ENCODE data around the gene TTC17. TPM values are rescaled to one million over a fixed set of nuclear protein-coding genes. Genes with fewer than 3 reads are reported as not detected.

TTC17 gene
- total RNA-seq, 1 donor from 2014 or later: 108 TPM

DNA sequence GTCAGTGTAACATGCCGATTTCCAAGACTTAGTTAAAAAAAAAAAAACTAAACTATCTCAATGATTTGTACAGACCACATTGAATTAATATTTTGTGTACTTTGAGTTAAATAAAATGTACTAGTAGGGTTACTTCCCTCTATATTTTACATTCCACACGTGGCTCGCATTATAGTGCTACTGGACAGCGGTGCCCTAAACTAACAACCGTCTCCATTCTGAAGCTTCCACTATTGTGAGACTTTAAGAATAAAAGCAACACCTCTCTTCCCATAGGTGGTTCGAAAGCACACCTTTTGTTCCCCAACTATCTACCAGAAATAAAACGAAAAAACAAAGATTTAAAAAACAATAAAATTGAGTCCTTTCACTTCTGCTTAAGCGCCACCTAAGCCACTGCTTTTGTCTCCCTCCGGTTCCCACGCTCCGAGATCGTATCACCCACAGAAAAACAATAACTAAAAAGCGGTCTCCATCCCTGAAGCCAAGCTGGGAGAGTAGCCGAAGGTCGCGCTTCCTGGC, 380 bp upstream of the TTC17 start:
- peak overlapping the region; percentile 95 for H3K27ac Mint-ChIP-seq
- H3K4me3 Mint-ChIP-seq (ENCODE audit: low read depth): peak overlapping the region; percentile 89
- no peaks in the 10 kb centered on the region for H3K36me3 Mint-ChIP-seq (ENCODE audit: insufficient read depth)
- TF ChIP-seq, protein P1, sequence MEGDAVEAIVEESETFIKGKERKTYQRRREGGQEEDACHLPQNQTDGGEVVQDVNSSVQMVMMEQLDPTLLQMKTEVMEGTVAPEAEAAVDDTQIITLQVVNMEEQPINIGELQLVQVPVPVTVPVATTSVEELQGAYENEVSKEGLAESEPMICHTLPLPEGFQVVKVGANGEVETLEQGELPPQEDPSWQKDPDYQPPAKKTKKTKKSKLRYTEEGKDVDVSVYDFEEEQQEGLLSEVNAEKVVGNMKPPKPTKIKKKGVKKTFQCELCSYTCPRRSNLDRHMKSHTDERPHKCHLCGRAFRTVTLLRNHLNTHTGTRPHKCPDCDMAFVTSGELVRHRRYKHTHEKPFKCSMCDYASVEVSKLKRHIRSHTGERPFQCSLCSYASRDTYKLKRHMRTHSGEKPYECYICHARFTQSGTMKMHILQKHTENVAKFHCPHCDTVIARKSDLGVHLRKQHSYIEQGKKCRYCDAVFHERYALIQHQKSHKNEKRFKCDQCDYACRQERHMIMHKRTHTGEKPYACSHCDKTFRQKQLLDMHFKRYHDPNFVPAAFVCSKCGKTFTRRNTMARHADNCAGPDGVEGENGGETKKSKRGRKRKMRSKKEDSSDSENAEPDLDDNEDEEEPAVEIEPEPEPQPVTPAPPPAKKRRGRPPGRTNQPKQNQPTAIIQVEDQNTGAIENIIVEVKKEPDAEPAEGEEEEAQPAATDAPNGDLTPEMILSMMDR (IDR thresholded peaks at IDR 0.05; ENCODE audit: unreplicated experiment): no peak
- peaks cover 3% of the 10 kb centered on the region for H3K27me3 Mint-ChIP-seq
- H3K9me3 Mint-ChIP-seq (ENCODE audit: low read depth): no peaks in the 10 kb centered on the region
- DNase-seq (ENCODE audit: low spot score, unreplicated experiment): no peak
- H3K4me1 Mint-ChIP-seq (ENCODE audit: low read depth): peaks cover 20% of the 10 kb centered on the region

DNA sequence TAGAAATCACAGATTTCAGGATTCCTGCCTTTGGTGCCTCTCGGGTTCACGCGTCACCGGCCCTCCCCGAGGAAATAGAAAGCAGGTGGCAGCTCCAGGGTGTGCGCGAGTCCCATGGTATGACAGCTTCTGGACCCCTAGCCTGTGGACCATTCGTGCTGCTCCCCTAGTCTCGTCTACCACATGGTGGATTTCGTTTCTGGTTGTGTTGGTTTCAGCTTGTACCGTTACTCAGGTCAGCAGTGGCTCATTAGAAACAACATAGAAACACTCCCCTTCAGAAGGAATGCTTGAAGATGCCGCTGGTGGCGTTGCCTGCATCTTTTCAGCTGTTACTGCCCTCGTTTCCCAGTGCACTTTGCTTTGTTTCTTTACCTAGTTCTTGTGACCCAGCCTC, 700 bp downstream of the TTC17 start:
- Mint-ChIP-seq H3K27ac (peak overlapping the region; percentile 95), H3K4me1 (ENCODE audit: low read depth) (peaks cover 20% of the 10 kb centered on the region), H3K9me3 (ENCODE audit: low read depth) (no peaks in the 10 kb centered on the region), H3K4me3 (ENCODE audit: low read depth) (peak overlapping the region; percentile 89), H3K27me3 (peaks cover 3% of the 10 kb centered on the region), H3K36me3 (ENCODE audit: insufficient read depth) (peaks cover 1% of the 10 kb centered on the region)
- no peak for DNase-seq (ENCODE audit: low spot score, unreplicated experiment)
- TF ChIP-seq, protein P1 (IDR thresholded peaks at IDR 0.05; ENCODE audit: unreplicated experiment): no peak

DNA sequence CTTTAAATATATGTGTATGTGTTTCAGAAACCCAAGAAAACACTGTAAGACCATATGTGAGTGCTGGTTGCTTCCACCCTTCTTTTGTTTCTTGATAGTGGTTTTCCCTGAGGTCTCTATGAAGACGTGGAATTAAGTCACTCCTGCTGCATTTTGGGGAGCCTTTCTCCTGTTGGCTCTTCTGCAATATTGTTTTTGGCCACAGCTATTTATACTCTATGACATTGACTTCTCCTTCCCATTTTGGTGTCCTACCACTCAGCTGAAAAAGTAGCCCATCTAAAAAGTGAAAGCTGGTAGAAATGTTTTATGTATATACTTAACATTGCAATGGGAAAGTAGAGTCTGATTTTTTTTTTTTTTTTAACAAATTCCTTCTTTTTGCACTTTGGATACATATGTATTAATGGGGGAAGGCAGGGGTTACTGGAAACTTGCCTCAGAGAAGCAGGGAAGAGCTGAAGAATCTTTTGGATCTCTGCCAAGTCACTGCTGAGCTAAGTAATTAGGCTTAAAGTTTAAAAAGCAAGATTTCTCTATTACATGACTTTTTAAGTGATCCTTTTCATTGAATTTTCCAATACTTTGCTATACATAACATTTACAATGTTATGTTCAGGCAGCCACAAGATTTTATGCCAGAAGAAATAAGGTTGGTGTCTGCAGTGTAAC, 1.8 kb downstream of the TTC17 start:
- DNase-seq (ENCODE audit: low spot score, unreplicated experiment): no peak
- Mint-ChIP-seq H3K27me3 (no peaks in the 10 kb centered on the region), H3K9me3 (ENCODE audit: low read depth) (no peaks in the 10 kb centered on the region), H3K4me1 (ENCODE audit: low read depth) (peaks cover 20% of the 10 kb centered on the region), H3K27ac (peak overlapping the region; percentile 95), H3K4me3 (ENCODE audit: low read depth) (peak overlapping the region; percentile 89), H3K36me3 (ENCODE audit: insufficient read depth) (peaks cover 3% of the 10 kb centered on the region)
- TF ChIP-seq, protein P1 (IDR thresholded peaks at IDR 0.05; ENCODE audit: unreplicated experiment): no peak

DNA sequence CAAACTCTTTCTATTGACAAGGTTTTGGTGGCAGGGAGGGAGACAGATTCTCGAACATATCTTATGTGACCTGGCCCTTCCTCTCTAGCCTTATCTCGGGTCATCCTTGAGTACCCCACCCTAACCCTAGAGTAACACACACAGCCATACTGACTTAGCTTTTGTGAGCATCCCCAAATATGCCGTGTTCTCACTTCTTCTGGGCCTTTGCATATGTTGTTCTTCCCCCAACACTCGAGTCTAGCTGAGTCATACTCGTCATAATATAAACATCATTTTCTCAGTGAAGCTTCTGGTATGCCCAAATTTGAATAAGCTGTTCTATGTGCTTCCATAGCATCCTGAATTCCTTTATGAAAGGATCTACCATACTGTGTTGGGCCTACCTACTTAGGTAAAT, 8.0 kb downstream of the TTC17 start:
- Mint-ChIP-seq H3K27ac (peak overlapping the region; percentile 4), H3K27me3 (no peaks in the 10 kb centered on the region), H3K36me3 (ENCODE audit: insufficient read depth) (peaks cover 5% of the 10 kb centered on the region), H3K4me3 (ENCODE audit: low read depth) (no peak overlapping the region), H3K4me1 (ENCODE audit: low read depth) (peaks cover 16% of the 10 kb centered on the region), H3K9me3 (ENCODE audit: low read depth) (no peaks in the 10 kb centered on the region)
- TF ChIP-seq, protein P1 (IDR thresholded peaks at IDR 0.05; ENCODE audit: unreplicated experiment): no peak
- no peak for DNase-seq (ENCODE audit: low spot score, unreplicated experiment)

DNA sequence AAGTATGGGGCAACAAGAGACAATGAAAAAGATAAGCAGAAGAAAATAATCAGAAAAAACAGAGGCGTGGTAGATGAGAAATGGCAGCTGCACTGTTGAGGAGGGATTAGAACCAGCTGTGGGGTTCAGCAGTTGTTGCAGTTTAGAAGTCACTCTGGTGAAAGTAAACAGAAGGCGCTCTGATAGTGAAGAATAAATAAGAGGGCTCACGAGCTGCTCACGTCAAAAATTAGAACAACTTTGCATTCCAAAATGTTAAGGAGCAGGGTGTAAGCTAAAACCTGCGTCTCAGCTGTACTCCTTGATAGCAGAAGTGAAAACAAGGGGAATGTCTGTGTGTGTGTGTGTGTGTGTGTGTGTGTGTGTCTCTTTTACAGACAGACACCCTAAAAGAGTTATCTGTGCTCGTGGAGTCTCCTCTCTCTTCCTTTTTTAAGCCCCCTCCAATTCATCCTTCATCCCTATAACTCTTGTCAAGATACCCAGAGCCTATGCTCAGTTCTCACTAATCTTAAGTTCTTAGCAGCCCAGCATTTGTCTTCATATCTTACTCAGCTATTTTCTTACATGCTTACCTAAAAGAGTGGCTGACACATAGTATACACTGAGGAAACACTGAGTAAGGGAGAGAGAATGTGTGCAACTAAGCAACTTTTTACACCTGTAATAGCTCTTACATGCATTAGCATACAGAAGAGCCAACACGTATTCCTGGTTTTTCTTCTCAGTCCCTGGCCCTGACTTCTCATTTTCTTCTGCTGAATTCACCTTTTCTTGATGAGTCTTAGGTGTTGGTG, 8.9 kb downstream of the TTC17 start:
- Mint-ChIP-seq H3K9me3 (ENCODE audit: low read depth) (no peaks in the 10 kb centered on the region), H3K27ac (peak overlapping the region; percentile 12), H3K27me3 (no peaks in the 10 kb centered on the region), H3K36me3 (ENCODE audit: insufficient read depth) (peaks cover 5% of the 10 kb centered on the region), H3K4me3 (ENCODE audit: low read depth) (no peak overlapping the region), H3K4me1 (ENCODE audit: low read depth) (peaks cover 16% of the 10 kb centered on the region)
- DNase-seq (ENCODE audit: low spot score, unreplicated experiment): no peak
- TF ChIP-seq, protein P1 (IDR thresholded peaks at IDR 0.05; ENCODE audit: unreplicated experiment): no peak

All from progenitor cell of endocrine pancreas (in vitro differentiated cells).